GM19397 (cell line): ENCODE measurements around the gene TMA7B.
"Not testable (repeated sequence)": the region's sequence is repeated elsewhere in the genome, so short reads cannot be mapped to it uniquely, and the experiment has no call there.

Experiments
- ATAC-seq: cut with Tn5 transposase; IDR thresholded peaks from one replicate; pipeline ENCODE4 v1.9.1; 2021; ENCODE audit warnings: mild to moderate bottlenecking, moderate library complexity; ENCODE audit not compliant: unreplicated experiment

Gene TMA7B

DNA sequence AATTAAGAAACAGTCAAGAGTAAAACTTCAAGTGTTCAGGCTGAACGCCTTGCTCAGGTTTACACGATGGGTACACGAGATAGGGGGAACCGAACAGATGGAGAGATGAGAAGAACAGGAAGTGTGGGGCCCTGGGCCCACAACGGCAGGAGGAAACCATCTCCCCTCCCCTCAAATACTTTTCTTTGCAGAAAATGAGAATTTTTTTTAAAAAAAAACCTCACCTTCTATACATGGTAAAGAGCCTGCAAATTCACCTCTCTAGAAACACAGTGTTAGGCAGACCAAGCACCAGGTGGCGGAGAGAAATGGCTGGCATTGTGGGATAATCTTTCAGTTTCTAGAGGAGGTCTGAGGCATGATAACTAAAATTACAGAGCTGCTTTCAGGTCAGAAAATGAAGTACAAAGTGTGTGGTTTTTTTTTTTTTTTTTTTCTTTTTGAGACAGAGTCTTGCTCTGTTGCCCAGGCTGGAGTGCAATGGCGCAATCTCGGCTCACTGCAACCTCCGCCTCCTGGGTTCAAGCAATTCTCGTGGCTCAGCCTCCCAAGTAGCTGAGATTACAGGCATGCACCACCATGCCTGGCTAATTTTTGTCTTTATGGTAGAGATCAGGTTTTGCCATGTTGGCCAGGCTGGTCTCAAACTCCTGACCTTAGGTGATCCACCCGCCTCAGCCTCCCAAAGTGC, 8.4 kb upstream of the TMA7B start:
- ATAC-seq, result not testable (repeated sequence)

DNA sequence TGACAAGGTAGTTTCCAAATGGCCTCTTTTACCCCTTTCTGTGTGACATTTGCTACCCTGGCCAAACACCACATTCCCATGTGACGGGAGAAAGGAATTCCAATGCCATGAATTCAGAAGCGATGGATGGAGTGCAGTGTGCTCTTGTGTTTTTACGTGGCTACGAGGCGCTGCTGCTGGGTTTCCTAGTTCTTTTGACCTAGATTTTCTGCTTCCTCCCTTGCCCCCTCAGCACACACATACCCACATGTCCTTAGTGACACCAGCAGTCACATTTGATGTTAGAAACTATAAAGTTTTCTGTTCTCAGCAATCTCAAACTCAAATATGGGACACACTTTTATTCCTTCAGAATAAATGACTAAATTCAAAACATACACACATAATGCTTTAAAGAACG, 7.8 kb upstream of the TMA7B start:
- no peak for ATAC-seq

DNA sequence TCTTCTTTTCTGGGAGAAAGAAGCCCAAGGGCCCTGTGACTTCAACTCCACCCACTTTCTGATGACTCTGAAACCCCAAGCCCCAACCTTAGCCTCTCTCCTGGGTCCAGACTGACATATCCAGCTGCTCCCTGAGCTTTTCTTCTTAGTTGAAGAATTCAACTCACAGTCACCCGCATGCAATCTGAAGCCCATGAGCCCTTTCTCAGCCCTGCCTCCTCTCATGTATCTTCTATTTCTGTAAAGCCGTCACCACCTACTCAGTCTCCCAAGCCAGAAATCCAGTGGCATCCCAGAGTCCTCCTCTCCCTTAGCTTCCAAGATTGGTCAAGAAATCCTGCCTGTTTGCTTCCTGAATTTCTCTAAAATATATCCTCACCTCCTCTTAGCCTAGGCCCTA, 7.1 kb upstream of the TMA7B start:
- ATAC-seq, result no peak

GRCh38 chr22:39954584-39955055, 5.6 kb upstream of the TMA7B start:
- no peak for ATAC-seq

GRCh38 chr22:39955675-39956074, 4.5 kb upstream of the TMA7B start:
- ATAC-seq, result no peak

- no peak for ATAC-seq
These were observed 3.1 kb upstream of the TMA7B start for GRCh38 chr22:39956932-39957664.

DNA sequence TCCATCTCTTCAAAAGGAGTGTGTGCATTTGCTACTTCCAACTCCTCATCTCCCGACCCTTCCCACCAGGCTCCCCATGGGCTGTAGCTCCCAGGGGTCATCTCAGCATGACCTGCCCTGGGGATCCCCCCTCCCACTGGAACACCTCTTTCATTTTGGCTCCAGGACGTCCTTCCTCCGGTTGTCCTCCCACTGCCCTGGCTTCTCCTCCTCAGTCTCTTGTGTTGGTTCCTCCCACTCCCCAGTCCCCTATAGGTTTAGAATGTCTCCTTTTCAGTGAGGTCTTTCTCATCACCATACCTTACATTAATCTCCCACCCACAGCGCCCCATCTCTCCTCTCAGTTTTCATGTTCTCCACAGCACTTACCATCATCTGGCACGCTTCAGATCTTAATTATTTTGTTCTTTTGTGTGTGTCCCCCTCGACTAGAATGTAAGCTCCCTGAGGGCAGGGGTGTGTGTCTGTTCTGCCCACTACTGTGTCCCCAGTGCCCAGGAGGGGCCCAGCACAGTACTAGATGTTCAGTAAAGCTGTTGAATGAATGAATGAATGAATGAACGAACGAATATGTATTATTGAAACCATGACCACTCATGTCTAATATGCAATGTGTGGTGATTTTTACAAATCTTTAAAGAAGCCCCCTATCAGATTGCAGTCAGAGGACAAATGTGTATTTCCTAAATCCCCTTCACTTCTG, 2.0 kb upstream of the TMA7B start:
- ATAC-seq, result no peak

- no peak for ATAC-seq
These were observed 1.1 kb upstream of the TMA7B start for GRCh38 chr22:39958949-39959639.

DNA sequence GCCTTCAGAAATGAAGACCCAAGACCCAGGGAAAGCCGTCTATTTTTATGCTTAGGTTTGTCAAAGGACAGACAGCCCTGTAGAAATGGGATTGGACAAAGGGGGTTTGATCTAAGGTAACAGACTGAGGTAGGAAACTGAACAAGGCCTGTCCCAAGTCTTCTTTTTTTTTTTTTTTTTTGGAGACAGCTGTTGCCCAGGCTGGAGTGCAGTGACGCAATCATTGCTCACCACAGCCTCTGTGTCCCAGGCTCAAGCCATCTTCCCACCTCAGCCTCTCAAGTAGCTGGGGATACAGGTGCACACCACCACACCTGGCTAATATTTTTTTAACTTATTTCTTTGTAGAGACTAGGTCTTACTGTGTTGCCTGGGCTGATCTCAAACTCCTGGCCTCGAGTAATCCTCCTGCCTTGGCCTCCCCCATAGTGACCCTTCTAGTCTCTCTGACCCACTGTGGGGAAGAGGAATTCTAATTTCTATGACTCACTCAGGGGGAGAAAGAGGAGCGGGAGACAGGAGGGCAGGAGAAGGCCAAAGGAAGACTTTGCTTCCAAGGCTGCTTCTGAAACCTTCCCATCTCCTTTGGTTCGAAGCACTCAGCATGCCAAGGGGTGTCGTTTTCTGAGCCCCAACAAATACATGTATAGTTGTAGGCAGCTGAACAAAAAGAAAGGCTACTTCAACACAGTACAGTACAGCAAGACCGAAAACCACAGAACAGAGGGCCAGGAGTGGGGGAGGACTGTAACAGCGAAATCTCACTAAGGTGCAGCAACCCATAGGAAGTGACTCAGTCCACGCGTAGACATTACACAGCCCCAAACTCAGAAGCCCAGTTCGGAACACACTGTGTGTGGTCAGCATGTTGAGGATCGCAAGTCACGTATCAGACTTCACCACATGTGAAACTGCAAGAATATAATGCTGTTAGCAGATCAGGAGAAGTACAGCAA, 872 bp downstream of the TMA7B start:
- ATAC-seq, result peak; percentile 76

DNA sequence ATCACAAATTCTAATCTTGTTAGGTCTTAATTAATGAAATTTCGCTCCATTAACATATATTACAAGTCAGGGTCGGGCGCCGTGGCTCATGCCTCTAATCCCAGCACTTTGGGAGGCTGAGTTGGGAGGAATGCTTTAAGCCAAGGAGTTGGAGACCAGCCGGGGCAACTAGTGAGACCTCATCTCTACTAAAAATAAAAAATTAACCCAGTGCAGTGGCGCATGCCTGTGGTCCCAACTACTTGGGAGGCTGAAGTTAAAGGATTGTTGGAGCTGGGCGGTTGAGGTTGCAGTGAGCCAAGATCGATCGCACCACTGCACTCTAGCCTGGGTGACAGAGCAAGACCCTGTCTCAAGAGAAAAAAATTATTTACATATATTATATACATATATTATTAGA, 1.9 kb downstream of the TMA7B start:
- ATAC-seq, result no peak

GRCh38 chr22:39965748-39966147, 5.6 kb downstream of the TMA7B start:
- ATAC-seq, result no peak

DNA sequence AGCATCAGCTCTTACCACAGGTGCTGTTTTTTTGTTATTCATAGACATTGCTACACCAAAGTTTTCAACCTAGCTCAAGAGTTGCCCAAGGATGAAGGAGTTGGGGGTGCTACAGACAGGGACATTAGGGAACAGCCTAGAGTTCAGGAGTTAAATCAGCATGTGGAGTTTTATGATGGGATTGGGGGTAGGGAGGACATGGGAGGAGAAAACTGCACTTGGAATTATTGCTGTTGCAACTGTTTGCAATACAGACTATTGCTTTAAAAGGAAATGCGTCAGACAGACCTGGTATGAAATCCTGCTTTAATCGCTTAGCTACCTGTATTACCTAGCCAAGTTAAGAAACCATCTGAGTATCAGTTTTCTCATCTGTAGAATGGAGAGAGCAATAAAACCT, 6.3 kb downstream of the TMA7B start:
- ATAC-seq, result no peak

- no peak for ATAC-seq
These were observed 7.1 kb downstream of the TMA7B start for GRCh38 chr22:39967103-39967829.

- ATAC-seq, result no peak
These were observed 8.1 kb downstream of the TMA7B start for GRCh38 chr22:39967996-39968972.

- no peak for ATAC-seq
These were observed 10.5 kb downstream of the TMA7B start for GRCh38 chr22:39970742-39971141.

- no peak for ATAC-seq
These were observed 12.4 kb downstream of the TMA7B start for GRCh38 chr22:39972641-39973040.

- no peak for ATAC-seq
These were observed 13.5 kb downstream of the TMA7B start for GRCh38 chr22:39973656-39974055.

- ATAC-seq, result no peak
These were observed 13.9 kb downstream of the TMA7B start for GRCh38 chr22:39974065-39974464.
